ENCODE results near the gene RASD1.
"Not testable (repeated sequence)": the region's sequence is repeated elsewhere in the genome, so short reads cannot be mapped to it uniquely, and the experiment has no call there.

The RASD1 gene

GRCh38 chr17:17468217-17469010 lies 27.8 kb downstream of the RASD1 start:
- FAIRE-seq = no peak

- FAIRE-seq = no peak
Measured at GRCh38 chr17:17467720-17468119, 28.5 kb downstream of the RASD1 start.

- no peak for FAIRE-seq
Measured at GRCh38 chr17:17467016-17467415, 29.2 kb downstream of the RASD1 start.

GRCh38 chr17:17466511-17466910 lies 29.7 kb downstream of the RASD1 start:
- no peak for FAIRE-seq

GRCh38 chr17:17465878-17466277 lies 30.3 kb downstream of the RASD1 start:
- not testable (repeated sequence) for FAIRE-seq

- no peak for FAIRE-seq
Measured at GRCh38 chr17:17463821-17464220, 32.4 kb downstream of the RASD1 start.

- no peak for FAIRE-seq
Measured at GRCh38 chr17:17462048-17462824, 34.0 kb downstream of the RASD1 start.

- FAIRE-seq = no peak
Measured at GRCh38 chr17:17460038-17460437, 36.2 kb downstream of the RASD1 start.

GRCh38 chr17:17457680-17458079 lies 38.5 kb downstream of the RASD1 start:
- no peak for FAIRE-seq

- FAIRE-seq = no peak
Measured at GRCh38 chr17:17456251-17456650, 39.9 kb downstream of the RASD1 start.

- FAIRE-seq = no peak
Measured at GRCh38 chr17:17455173-17455572, 41.0 kb downstream of the RASD1 start.

- not testable (repeated sequence) for FAIRE-seq
Measured at GRCh38 chr17:17454700-17455099, 41.5 kb downstream of the RASD1 start.

- no peak for FAIRE-seq
Measured at GRCh38 chr17:17454276-17454675, 41.9 kb downstream of the RASD1 start.

GRCh38 chr17:17453088-17453487 lies 43.1 kb downstream of the RASD1 start:
- no peak for FAIRE-seq

- FAIRE-seq = no peak
Measured at GRCh38 chr17:17448723-17449122, 47.5 kb downstream of the RASD1 start.

GRCh38 chr17:17448076-17448475 lies 48.1 kb downstream of the RASD1 start:
- FAIRE-seq = no peak

GRCh38 chr17:17447264-17447663 lies 48.9 kb downstream of the RASD1 start:
- FAIRE-seq = no peak

- no peak for FAIRE-seq
Measured at GRCh38 chr17:17446666-17447155, 49.5 kb downstream of the RASD1 start.

- no peak for FAIRE-seq
Measured at GRCh38 chr17:17445925-17446665, 50.1 kb downstream of the RASD1 start.

- no peak for FAIRE-seq
Measured at GRCh38 chr17:17445296-17445924, 50.8 kb downstream of the RASD1 start.

All from colon (tissue), 2 donors.